SK-N-SH (cell line): ENCODE measurements around the gene SLC39A13. TPM values are rescaled to one million over a fixed set of nuclear protein-coding genes. Genes with fewer than 3 reads are reported as not detected.
"Not testable (repeated sequence)": the region's sequence is repeated elsewhere in the genome, so short reads cannot be mapped to it uniquely, and the experiment has no call there.

Source experiments
- CTCF ChIA-PET: fragments of 300-600, 350-600 bp; formaldehyde crosslinking; extraction: SDS; loops from one replicate; lab custom pipeline; 2021; lab: Yijun Ruan, JAX
- POLR2A ChIA-PET: fragments of 350-600 bp; sonication (Branson Sonifier 250); formaldehyde crosslinking; extraction: SDS; loops from one replicate; lab custom pipeline; 2020; ENCODE audit warnings: antibody characterized with exemption, inconsistent platforms; lab: Yijun Ruan, JAX
- DNase-seq: peaks from one replicate; pipeline ENCODE4 v3.0.0; 2012
- H2AFZ ChIP-seq: fragments of 200-600 bp; sonication (generic); 2 replicates; pipeline ENCODE4 v1.8.1; 2016; ENCODE audit warnings: antibody characterized with exemption, mild to moderate bottlenecking, low read depth
- H3F3A ChIP-seq: fragments of 200-600 bp; sonication (generic); replicated peaks from 2 replicates; pipeline ENCODE3; 2016; ENCODE audit warnings: antibody characterized with exemption, mild to moderate bottlenecking; ENCODE audit not compliant: insufficient read depth
- H3K27ac ChIP-seq, 2 experiments: fragments of 200-500 bp in 1 of 2; fragments of 200-600 bp in 1 of 2; sonication (Bioruptor generic) in 1 of 2; sonication (generic), shearing (Covaris generic) in 1 of 2; 2 replicates each; pipeline versions ENCODE4 v1.5.1 to v1.6.1; 2014 to 2016; ENCODE audit warnings: low read depth in 2 of 2, inconsistent platforms in 1 of 2, low read length in 1 of 2, mild to moderate bottlenecking in 1 of 2, mixed read lengths in 1 of 2
- H3K27me3 ChIP-seq: fragments of 200-600 bp; sonication (generic), shearing (Covaris generic); 2 replicates; pipeline ENCODE4 v1.6.1; 2016; ENCODE audit warnings: mixed run types; ENCODE audit not compliant: insufficient read depth
- H3K36me3 ChIP-seq, 2 experiments: fragments of 200-500 bp in 1 of 2; fragments of 200-600 bp in 1 of 2; sonication (Bioruptor generic) in 1 of 2; sonication (generic) in 1 of 2; replicated peaks in 1 of 2; 2 replicates each; pipeline versions ENCODE3 to v1.5.1; 2014 to 2016; ENCODE audit warnings: low read length in 1 of 2, mild to moderate bottlenecking in 1 of 2; ENCODE audit not compliant: insufficient read depth in 2 of 2, control insufficient read depth in 1 of 2
- H3K4me1 ChIP-seq, 2 experiments: fragments of 200-500 bp in 1 of 2; fragments of 200-600 bp in 1 of 2; sonication (Bioruptor generic) in 1 of 2; sonication (generic), shearing (Covaris generic) in 1 of 2; 2 replicates each; pipeline versions ENCODE4 v1.5.1 to v1.6.1; 2014 to 2016; ENCODE audit warnings: low read depth in 1 of 2, low read length in 1 of 2, mixed run types in 1 of 2; ENCODE audit not compliant: insufficient read depth in 2 of 2, control insufficient read depth in 1 of 2
- H3K4me2 ChIP-seq: fragments of 200-600 bp; sonication (generic), shearing (Covaris generic); 2 replicates; pipeline ENCODE4 v1.6.1; 2017; ENCODE audit warnings: mixed run types
- H3K4me3 ChIP-seq, 2 experiments: fragments of 200-500 bp in 1 of 2; fragments of 200-600 bp in 1 of 2; sonication (Bioruptor generic) in 1 of 2; sonication (generic), shearing (Covaris generic) in 1 of 2; 2 replicates each; pipeline versions ENCODE4 v1.5.1 to v1.8.1; 2014 to 2016; ENCODE audit warnings: low read depth in 2 of 2, inconsistent platforms in 1 of 2, low read length in 1 of 2, mild to moderate bottlenecking in 1 of 2, mixed read lengths in 1 of 2, moderate library complexity in 1 of 2
- H3K79me2 ChIP-seq: fragments of 200-600 bp; sonication (generic); 2 replicates; pipeline ENCODE4 v1.8.1; 2017; ENCODE audit warnings: mild to moderate bottlenecking; ENCODE audit not compliant: insufficient read depth
- H3K9ac ChIP-seq: fragments of 200-600 bp; sonication (generic); 2 replicates; pipeline ENCODE4 v1.6.1; 2017; ENCODE audit warnings: mixed run types
- H3K9me2 ChIP-seq: fragments of 200-600 bp; sonication (generic); 2 replicates; pipeline ENCODE4 v1.6.1; 2017; ENCODE audit warnings: mixed run types
- H3K9me3 ChIP-seq: fragments of 200-600 bp; sonication (generic); 2 replicates; pipeline ENCODE4 v1.6.1; 2017; ENCODE audit warnings: mixed run types, mild to moderate bottlenecking, moderate library complexity
- H4K20me1 ChIP-seq: fragments of 200-600 bp; sonication (generic); 2 replicates; pipeline ENCODE4 v1.6.1; 2017; ENCODE audit warnings: mild to moderate bottlenecking, mixed run types; ENCODE audit not compliant: insufficient read depth
- EP300 ChIP-seq, 2 experiments: IDR thresholded peaks; 2 replicates each; pipeline versions ENCODE4 v1.4.0 to v1.6.1; 2012; ENCODE audit warnings: borderline replicate concordance in 1 of 2, low read depth in 1 of 2, low read length in 1 of 2
- FOSL2 ChIP-seq: IDR thresholded peaks from 2 replicates; pipeline ENCODE4 v1.4.0; 2012; ENCODE audit warnings: low read depth, mild to moderate bottlenecking, moderate library complexity, borderline replicate concordance
- MEF2A ChIP-seq: IDR thresholded peaks from 2 replicates; pipeline ENCODE4 v1.4.0; 2012; ENCODE audit warnings: low read depth, borderline replicate concordance
- POLR2AphosphoS5 ChIP-seq: IDR thresholded peaks from 2 replicates; pipeline ENCODE4 v1.6.1; 2012; ENCODE audit warnings: low read depth, low read length
- RAD21 ChIP-seq: IDR thresholded peaks from 2 replicates; pipeline ENCODE4 v1.6.1; 2012; ENCODE audit warnings: mild to moderate bottlenecking, low read length
- SMC3 ChIP-seq: IDR thresholded peaks from 2 replicates; pipeline ENCODE4 v1.6.1; 2012; ENCODE audit warnings: low read depth, low read length, improper control_type of control experiment
- TAF1 ChIP-seq: IDR thresholded peaks from 2 replicates; pipeline ENCODE4 v1.6.1; 2012; ENCODE audit warnings: low read depth, mild to moderate bottlenecking, low read length, moderate library complexity, borderline replicate concordance
- WGBS: methylation state at CpG from one replicate; pipeline ENCODE4 v1.1.6; 2017; ENCODE audit warnings: low lambda C conversion rate; 5-methylcytosine and 5-hydroxymethylcytosine counted together
- polyA plus RNA-seq, 3 experiments: library from polyadenylated mRNA; depleted of rRNA; stranded (reverse); fragments of >200 nt; gene quantifications; 2 replicates each; pipeline ENCODE4 v1.2.3, GENCODE V29; 2012
- TF ChIP-seq, protein P1 (sequence below): fragments of 200-600 bp; sonication (generic); IDR thresholded peaks from 2 replicates; pipeline ENCODE4 v1.6.1; 2017; ENCODE audit warnings: antibody characterized with exemption, mild to moderate bottlenecking, moderate library complexity
- TF ChIP-seq, protein P2 (sequence below): IDR thresholded peaks from 2 replicates; pipeline ENCODE4 v1.4.0; 2012; ENCODE audit warnings: low read depth

Gene SLC39A13
- polyA plus RNA-seq, 1 of the 3 experiments (the other 2 are of a cell fraction) = 65.5 TPM

DNA sequence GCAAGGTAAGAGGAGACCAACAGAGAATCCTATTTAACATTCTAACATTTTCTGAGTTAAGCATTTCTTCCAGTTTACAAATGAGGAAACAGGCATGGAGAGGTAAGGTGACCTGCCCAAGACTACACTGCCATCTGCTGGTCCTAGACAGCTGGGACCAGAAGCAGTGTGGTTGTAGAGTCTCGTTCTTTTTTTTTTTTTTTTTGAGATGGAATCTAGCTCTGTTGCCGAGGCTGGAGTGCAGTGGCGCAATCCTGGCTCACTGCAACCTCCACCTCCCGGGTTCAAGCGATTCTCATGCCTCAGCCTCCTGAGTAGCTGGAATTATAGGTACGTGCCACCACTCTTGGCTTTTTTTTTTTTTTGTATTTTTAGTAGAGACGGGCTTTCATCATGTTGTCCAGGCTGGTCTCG is 45.9 kb downstream of the SLC39A13 start:
- H3K79me2 ChIP-seq, H3K9me3 ChIP-seq, H2AFZ ChIP-seq, H3K27me3 ChIP-seq, H4K20me1 ChIP-seq, H3K4me3 ChIP-seq, H3K9me2 ChIP-seq, H3K4me1 ChIP-seq, H3F3A ChIP-seq, H3K27ac ChIP-seq, H3K9ac ChIP-seq, H3K4me2 ChIP-seq, H3K36me3 ChIP-seq: not testable (repeated sequence)
- peak; percentile 82 for TF ChIP-seq RAD21
- TF ChIP-seq, protein P1, sequence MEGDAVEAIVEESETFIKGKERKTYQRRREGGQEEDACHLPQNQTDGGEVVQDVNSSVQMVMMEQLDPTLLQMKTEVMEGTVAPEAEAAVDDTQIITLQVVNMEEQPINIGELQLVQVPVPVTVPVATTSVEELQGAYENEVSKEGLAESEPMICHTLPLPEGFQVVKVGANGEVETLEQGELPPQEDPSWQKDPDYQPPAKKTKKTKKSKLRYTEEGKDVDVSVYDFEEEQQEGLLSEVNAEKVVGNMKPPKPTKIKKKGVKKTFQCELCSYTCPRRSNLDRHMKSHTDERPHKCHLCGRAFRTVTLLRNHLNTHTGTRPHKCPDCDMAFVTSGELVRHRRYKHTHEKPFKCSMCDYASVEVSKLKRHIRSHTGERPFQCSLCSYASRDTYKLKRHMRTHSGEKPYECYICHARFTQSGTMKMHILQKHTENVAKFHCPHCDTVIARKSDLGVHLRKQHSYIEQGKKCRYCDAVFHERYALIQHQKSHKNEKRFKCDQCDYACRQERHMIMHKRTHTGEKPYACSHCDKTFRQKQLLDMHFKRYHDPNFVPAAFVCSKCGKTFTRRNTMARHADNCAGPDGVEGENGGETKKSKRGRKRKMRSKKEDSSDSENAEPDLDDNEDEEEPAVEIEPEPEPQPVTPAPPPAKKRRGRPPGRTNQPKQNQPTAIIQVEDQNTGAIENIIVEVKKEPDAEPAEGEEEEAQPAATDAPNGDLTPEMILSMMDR = peak; percentile 91
- peak; percentile 64 for TF ChIP-seq SMC3
- ChIA-PET POLR2A (interaction anchor here (0.5 to 1.2 kb wide), 2 partner anchors 29 to 41 kb away, joined by 3 to 4 read pairs; no protein-coding TSS in a partner anchor), CTCF (interaction anchor here (0.7 to 3.3 kb wide), 15 partner anchors 8 to 399 kb away, joined by 3 to 22 read pairs (median 4); no protein-coding TSS in a partner anchor)
- DNase-seq = peak; percentile 80
- 33% methylated on average over 8 of the region's 8 CpGs for WGBS

DNA sequence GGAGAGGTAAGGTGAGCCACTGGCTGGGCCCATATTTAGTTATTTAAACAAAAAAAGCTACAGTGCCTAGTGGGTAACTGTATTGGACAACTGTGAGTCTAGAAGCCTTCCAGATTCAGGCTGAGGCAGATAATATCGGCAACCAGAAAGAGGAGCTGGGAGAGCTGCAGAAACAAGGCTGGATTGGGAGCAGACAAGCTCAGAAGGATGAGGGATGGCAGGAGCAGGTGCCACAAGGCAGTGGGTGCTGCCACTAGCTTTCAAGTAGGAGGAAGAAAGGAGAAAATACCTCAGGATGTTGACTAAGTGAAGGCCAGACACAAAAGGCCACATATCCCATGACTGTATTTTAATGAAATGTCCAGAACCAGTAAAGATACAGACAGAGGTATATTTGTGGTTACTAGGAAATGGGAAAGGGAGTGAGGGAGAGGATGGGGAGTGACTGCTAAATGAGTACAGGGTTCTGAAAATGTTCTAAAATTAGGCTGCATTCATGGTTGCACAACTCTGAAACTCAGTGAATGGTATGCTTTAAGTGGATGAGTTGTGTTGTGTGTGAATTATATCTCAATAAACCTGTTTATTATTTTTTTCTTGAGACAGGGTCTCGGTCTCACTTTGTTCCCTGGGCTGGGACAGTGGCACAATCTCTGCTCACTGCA is 52.3 kb downstream of the SLC39A13 start:
- no peaks in the 10 kb centered on the region for H3K9me3 ChIP-seq
- H3K9ac ChIP-seq = no peak overlapping the region
- no peak overlapping the region for H3K4me3 ChIP-seq
- DNase-seq = no peak
- peaks cover 13 to 25% of the 10 kb centered on the region in 2 experiments for H3K36me3 ChIP-seq
- POLR2A ChIA-PET = no interaction called here
- peaks cover 0 to 3% of the 10 kb centered on the region in 2 experiments; a peak in 1 of 4 replicates for H3K4me1 ChIP-seq
- H2AFZ ChIP-seq = no peak overlapping the region
- H3F3A ChIP-seq = peaks cover 9% of the 10 kb centered on the region
- peaks cover 27% of the 10 kb centered on the region; the same call in 1 of the 2 replicates for H3K79me2 ChIP-seq
- CTCF ChIA-PET = interaction anchor here (0.7 kb wide), 1 partner anchor 93 kb away, joined by 5 read pairs; no protein-coding TSS in a partner anchor
- peaks cover 5% of the 10 kb centered on the region; the same call in 1 of the 2 replicates for H4K20me1 ChIP-seq
- TF ChIP-seq EP300 (IDR thresholded peaks at IDR 0.05; ENCODE audit: borderline replicate concordance in 1 of 2, low read depth in 1 of 2, low read length in 1 of 2) = no peak
- no peak for TF ChIP-seq MEF2A
- TF ChIP-seq TAF1 = no peak
- TF ChIP-seq FOSL2 = no peak
- TF ChIP-seq POLR2AphosphoS5 = no peak
- H3K27ac ChIP-seq = no peak overlapping the region
- H3K9me2 ChIP-seq = no peaks in the 10 kb centered on the region
- no peaks in the 10 kb centered on the region for H3K27me3 ChIP-seq
- H3K4me2 ChIP-seq = no peak overlapping the region
- WGBS = 100% methylated on average over 2 of the region's 2 CpGs

DNA sequence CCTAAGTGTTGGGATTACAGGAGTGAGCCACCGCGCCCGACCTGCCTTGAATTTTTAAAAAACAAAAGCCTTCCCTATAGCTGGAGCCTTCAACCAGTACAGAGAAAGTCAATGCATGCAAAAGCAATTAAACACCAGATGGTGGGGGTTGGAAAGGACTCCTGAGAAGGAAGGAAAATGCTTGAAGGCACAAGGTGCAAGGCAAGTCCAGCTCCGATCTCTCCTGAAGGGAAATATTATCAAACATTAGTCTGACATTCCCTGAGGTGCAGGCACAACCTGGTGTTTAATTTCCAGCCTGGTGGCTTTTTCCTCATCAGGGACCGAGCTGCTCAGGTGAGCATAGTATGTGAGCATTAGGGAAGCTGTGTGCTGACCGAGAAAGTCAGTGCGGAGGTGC is 53.5 kb downstream of the SLC39A13 start:
- H3K27me3 ChIP-seq = no peaks in the 10 kb centered on the region
- no peak for DNase-seq
- no peak overlapping the region for H3K9ac ChIP-seq
- H3K4me3 ChIP-seq = no peak overlapping the region
- H2AFZ ChIP-seq = no peak overlapping the region
- ChIA-PET CTCF (no interaction called here), POLR2A (no interaction called here)
- peaks cover 13% of the 10 kb centered on the region for H4K20me1 ChIP-seq
- peaks cover 14 to 34% of the 10 kb centered on the region in 2 experiments for H3K36me3 ChIP-seq
- no peak overlapping the region for H3K4me2 ChIP-seq
- H3K4me1 ChIP-seq = peaks cover 8 to 11% of the 10 kb centered on the region in 2 experiments; a peak in 2 of 4 replicates
- H3K27ac ChIP-seq = no peak overlapping the region
- 96% methylated on average over 7 of the region's 7 CpGs for WGBS
- H3K9me3 ChIP-seq = no peaks in the 10 kb centered on the region
- peaks cover 9% of the 10 kb centered on the region for H3F3A ChIP-seq
- TF ChIP-seq, protein P2, sequence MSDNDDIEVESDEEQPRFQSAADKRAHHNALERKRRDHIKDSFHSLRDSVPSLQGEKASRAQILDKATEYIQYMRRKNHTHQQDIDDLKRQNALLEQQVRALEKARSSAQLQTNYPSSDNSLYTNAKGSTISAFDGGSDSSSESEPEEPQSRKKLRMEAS = no peak
- TF ChIP-seq RAD21 (no peak), MEF2A (no peak), FOSL2 (no peak)
- H3K9me2 ChIP-seq = no peaks in the 10 kb centered on the region
- H3K79me2 ChIP-seq = peaks cover 39% of the 10 kb centered on the region; the same call in 1 of the 2 replicates
